Tibial artery (tissue), 4 donors: Measurements from ENCODE around the gene CIAO2B.

Experiments used
- DNase-seq, 2 donors: peaks; one replicate each; pipeline ENCODE4 v3.0.0-alpha.2; 2019
- H3K27ac ChIP-seq, 2 donors: fragments of 200-600 bp; sonication (generic) in 1 of 2; 1 replicate in 1 of 2; 2 replicates in 1 of 2; pipeline ENCODE4 v1.5.1; 2018 to 2019; ENCODE audit warnings: mild to moderate bottlenecking in 1 of 2
- H3K27me3 ChIP-seq, 2 donors: fragments of 200-600 bp; sonication (generic) in 1 of 2; one replicate each; pipeline versions ENCODE4 v1.5.1 to v1.6.0; 2016 to 2019
- H3K36me3 ChIP-seq, 3 donors: fragments of 200-600 bp; sonication (generic) in 2 of 3; one replicate each; pipeline ENCODE4 v1.5.1; 2016 to 2019; ENCODE audit warnings: mild to moderate bottlenecking in 2 of 3
- H3K4me1 ChIP-seq, 4 donors: fragments of 200-600 bp; sonication (generic) in 2 of 4; 1 replicate in 3 of 4; 2 replicates in 1 of 4; pipeline ENCODE4 v1.5.1; 2016 to 2019
- H3K4me3 ChIP-seq, 2 donors: fragments of 200-600 bp; sonication (generic) in 1 of 2; 1 replicate in 1 of 2; 2 replicates in 1 of 2; pipeline ENCODE4 v1.5.1; 2018 to 2019; ENCODE audit warnings: mild to moderate bottlenecking in 2 of 2
- H3K9me3 ChIP-seq, 3 donors: fragments of 200-600 bp; sonication (generic) in 1 of 3; one replicate each; pipeline ENCODE4 v1.5.1; 2016 to 2019
- intact Hi-C: fragments of 100-400 bp; cut with DNase I; formaldehyde crosslinking; loops from one replicate; pipeline ENCODE4 v1.15.0; 2023; ENCODE audit warnings: low total_unique reads
- TF ChIP-seq, protein P1 (sequence below), 2 experiments: fragments of 200-600 bp in 1 of 2; fragments of 450-650 bp in 1 of 2; IDR thresholded peaks; one replicate each; pipeline ENCODE4 v1.5.1; 2017 to 2019; ENCODE audit warnings: antibody characterized with exemption in 2 of 2, mild to moderate bottlenecking in 1 of 2, moderate library complexity in 1 of 2

Gene CIAO2B

DNA sequence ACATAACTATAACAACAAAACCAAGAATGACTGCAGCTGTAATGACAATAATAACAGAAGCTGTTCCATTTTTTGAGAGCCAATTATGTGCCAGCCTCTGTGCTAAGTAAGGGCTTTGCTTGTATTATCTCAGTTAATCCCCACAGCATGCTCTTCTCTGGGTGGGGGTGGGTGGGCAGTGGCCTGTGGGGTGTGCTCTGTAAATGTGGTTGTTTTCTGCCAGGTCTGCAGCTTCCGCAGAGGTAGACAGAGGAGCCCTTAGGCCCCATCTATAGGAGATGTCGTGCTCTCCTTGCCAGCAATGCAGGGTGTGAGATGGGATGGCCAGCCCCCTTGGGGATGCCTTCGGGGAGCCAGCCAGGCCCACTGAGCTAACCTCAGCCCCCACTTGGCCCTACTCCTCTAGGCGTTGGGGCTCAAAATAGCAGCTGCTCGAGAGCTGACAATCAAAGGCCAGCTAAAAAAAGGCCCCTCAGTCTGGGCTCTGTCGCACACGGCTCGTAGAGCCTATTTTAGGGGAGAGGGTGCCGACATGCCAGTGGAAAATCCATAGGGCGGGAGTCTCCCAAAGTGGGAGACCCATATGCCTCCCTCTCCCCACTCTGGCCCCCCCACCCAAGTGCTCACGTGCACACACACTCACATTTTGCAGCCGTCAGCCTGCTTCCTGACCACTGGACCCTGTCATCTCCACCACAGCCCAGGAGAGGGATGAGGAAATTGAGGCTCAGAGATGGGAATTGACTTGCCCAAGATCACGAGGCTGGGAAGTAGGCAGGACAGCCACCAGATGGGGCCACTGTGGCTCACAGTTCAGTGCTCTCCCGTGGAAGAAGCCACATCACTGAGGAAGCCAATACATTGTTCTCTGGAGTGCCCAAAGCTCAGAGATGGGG, 31.3 kb downstream of the CIAO2B start:
- H3K9me3 ChIP-seq, result no peaks in the 10 kb centered on the region
- H3K27me3 ChIP-seq, result no peaks in the 10 kb centered on the region
- no peaks in the 10 kb centered on the region for H3K36me3 ChIP-seq
- intact Hi-C loops, result loop anchor here (2.0 kb wide), 1 partner anchor 22 kb away; the partner anchor contains the start of gene RRAD
- TF ChIP-seq, protein P1, sequence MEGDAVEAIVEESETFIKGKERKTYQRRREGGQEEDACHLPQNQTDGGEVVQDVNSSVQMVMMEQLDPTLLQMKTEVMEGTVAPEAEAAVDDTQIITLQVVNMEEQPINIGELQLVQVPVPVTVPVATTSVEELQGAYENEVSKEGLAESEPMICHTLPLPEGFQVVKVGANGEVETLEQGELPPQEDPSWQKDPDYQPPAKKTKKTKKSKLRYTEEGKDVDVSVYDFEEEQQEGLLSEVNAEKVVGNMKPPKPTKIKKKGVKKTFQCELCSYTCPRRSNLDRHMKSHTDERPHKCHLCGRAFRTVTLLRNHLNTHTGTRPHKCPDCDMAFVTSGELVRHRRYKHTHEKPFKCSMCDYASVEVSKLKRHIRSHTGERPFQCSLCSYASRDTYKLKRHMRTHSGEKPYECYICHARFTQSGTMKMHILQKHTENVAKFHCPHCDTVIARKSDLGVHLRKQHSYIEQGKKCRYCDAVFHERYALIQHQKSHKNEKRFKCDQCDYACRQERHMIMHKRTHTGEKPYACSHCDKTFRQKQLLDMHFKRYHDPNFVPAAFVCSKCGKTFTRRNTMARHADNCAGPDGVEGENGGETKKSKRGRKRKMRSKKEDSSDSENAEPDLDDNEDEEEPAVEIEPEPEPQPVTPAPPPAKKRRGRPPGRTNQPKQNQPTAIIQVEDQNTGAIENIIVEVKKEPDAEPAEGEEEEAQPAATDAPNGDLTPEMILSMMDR (IDR thresholded peaks at IDR 0.05), result no peak
- peak overlapping the region; percentile 86 to 91 for H3K27ac ChIP-seq
- no peak overlapping the region for H3K4me3 ChIP-seq
- H3K4me1 ChIP-seq, result peaks cover 23 to 99% (median 84%) of the 10 kb centered on the region in 4 donors
- no peak for DNase-seq

DNA sequence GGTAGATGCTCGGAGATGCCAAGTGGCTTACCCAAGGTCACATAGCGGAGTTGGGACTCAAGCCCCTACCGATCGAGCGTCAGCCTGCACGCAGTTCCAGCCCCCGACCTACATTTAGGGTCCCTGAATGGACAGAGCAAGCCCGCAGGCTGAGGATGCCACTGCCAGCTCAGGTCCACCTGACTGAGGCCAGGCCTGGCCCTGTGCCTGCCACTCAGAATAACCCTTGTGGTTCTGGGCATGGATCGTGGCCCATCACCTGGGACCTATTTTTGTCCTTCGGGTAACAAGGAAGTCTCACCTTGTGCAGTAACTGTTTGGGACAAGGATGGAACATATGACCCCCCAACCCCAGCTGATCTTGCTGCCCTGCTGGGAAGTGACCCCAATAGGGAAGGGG, 32.6 kb downstream of the CIAO2B start:
- H3K4me1 ChIP-seq, result peaks cover 23 to 99% (median 87%) of the 10 kb centered on the region in 4 donors
- no peak overlapping the region for H3K4me3 ChIP-seq
- peak overlapping the region; percentile 86 to 91 for H3K27ac ChIP-seq
- intact Hi-C loops, result loop anchor here (2.0 kb wide), 1 partner anchor 23 kb away; the partner anchor contains the start of gene RRAD
- no peaks in the 10 kb centered on the region for H3K27me3 ChIP-seq
- H3K36me3 ChIP-seq, result no peaks in the 10 kb centered on the region
- DNase-seq, result no peak
- no peaks in the 10 kb centered on the region for H3K9me3 ChIP-seq
- TF ChIP-seq, protein P1 (IDR thresholded peaks at IDR 0.05), result no peak

DNA sequence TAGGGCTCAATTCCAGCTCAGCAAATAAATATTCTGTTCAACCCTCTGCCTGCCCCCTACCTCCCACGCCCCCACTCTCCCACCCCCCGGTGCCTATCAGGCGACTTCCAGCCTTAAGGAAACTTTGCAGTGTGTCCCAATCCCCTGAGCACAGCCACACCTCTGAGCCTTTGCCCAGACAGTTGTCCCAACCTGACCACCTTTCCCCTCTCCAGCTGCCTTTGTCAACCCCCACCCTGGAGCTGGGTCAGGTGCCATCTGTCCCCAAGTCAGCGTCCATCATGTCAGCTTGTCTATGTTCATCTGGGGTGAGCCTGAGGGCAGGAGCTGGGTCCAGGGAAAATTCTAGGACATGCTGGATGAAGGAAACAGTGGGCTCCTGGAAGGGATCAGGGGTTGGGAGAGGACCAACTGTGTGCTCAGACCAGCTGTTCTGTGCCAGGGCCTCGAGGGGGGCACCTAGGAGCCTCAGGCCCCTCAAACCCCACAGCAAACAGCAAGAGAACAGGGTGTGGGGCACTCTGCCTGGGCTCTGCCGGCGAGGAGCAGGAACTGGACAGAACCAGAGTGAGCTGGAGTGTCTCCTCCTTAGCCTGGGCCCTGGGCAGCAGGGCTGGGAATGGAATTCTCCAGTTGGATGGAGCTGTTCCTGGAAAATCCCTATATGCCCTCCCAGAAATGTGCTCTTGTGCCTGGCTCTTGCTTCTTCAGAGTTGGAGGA, 33.3 kb downstream of the CIAO2B start:
- H3K36me3 ChIP-seq, result no peaks in the 10 kb centered on the region
- H3K27me3 ChIP-seq, result no peaks in the 10 kb centered on the region
- H3K9me3 ChIP-seq, result no peaks in the 10 kb centered on the region
- peak in 1 of 2 donors; percentile 90 for DNase-seq
- H3K4me3 ChIP-seq, result no peak overlapping the region
- peak overlapping the region; percentile 86 to 91 for H3K27ac ChIP-seq
- TF ChIP-seq, protein P1 (IDR thresholded peaks at IDR 0.05), result no peak
- H3K4me1 ChIP-seq, result peaks cover 23 to 99% (median 88%) of the 10 kb centered on the region in 4 donors
- intact Hi-C loops, result no loop called here

DNA sequence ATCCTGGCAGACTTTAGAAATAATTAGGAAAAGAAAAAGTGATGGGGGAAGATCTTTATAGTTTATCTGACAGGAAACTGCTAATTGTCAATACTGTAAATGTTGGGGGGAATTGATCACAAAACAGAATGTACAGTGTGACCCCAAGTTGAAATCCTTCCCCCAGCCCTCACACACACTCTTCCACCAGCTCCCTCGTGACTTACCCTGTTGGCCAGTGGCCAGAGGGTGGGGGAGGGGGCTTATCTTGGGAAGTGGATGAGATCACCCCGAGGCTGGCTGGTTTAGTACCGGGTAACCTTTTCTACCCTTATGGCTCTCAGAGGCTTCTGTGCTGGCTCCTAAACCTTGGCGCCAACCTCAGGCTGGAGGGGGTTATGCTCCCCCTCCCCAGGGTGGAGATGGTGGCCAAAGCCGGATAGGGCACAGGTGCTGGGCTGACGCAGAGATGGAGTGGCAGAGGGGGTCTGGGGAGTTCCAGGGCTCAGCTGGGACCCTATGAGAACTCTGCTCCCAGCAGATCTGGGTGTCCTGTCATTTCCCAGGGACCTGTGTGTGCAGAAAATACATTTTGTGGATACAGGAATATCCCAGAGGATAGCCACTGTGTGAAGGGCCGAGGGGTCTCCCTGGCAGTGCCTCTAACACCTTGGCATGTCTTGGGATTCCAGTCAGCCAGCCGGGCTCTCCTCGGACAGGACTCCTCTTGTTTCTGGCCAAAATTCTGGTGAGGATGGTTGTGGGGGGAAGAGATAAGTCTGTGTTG, 34.1 kb downstream of the CIAO2B start:
- Histone ChIP-seq H3K9me3 (no peaks in the 10 kb centered on the region), H3K4me3 (no peak overlapping the region), H3K27ac (peak overlapping the region; percentile 86 to 91), H3K36me3 (no peaks in the 10 kb centered on the region), H3K4me1 (peaks cover 23 to 99% (median 88%) of the 10 kb centered on the region in 4 donors), H3K27me3 (no peaks in the 10 kb centered on the region)
- intact Hi-C loops, result no loop called here
- TF ChIP-seq, protein P1 (IDR thresholded peaks at IDR 0.05), result peak in 1 of 2 experiments; percentile 3
- peak; percentile 86 to 93 for DNase-seq

DNA sequence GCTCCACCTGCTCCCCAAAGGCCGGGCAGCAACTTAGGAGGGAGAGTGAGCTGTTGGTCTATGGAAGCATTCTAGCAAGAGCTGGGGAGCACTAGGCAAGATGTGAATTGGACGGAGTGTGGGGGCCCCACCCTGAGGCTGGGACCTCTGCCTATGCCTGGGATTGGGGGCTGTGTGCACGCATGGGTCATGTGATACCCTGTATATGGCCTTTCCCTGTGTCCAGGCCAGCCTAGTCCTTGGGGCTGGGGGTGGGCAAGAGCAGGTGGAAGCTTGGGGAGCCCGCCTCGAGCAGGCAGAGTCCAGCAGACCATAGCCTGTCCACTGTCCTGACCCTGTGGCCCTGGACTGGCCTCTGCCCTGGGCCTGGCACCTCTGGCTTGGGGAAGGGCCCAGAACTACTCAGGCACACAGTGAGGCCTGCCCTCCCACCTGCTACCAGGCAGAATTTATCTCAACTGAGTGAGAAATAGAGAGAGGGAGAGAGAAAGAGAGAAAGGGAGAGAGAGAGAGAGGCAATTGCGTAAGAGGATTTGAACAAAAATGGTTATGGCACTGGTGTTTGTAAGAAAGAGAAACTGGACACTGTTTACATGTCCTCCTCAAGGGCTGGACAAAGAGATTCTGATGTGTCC, 34.8 kb downstream of the CIAO2B start:
- intact Hi-C loops, result no loop called here

More for the DNA sequence above, 34.8 kb downstream of the CIAO2B start:
- Histone ChIP-seq H3K4me1 (peaks cover 20 to 94% (median 81%) of the 10 kb centered on the region in 4 donors), H3K36me3 (no peaks in the 10 kb centered on the region), H3K4me3 (no peak overlapping the region), H3K27ac (peak overlapping the region; percentile 86 to 91), H3K27me3 (no peaks in the 10 kb centered on the region), H3K9me3 (no peaks in the 10 kb centered on the region)
- DNase-seq, result no peak
- TF ChIP-seq, protein P1 (IDR thresholded peaks at IDR 0.05), result peak in 1 of 2 experiments; percentile 27
